Endodermal cell (in vitro differentiated cells): ENCODE results near the gene GALNT2. TPM values are rescaled to one million over a fixed set of nuclear protein-coding genes. Genes with fewer than 3 reads are reported as not detected.

Experiments
- DNase-seq: peaks from one replicate; pipeline ENCODE4 v3.0.0-alpha.2; 2017
- H3K27ac ChIP-seq: 2 replicates; pipeline ENCODE4 v1.5.1; 2013; ENCODE audit warnings: mild to moderate bottlenecking, low read depth, low read length, moderate library complexity
- H3K27me3 ChIP-seq: 2 replicates; pipeline ENCODE4 v1.6.1; 2013; ENCODE audit warnings: mild to moderate bottlenecking, low read length, moderate library complexity; ENCODE audit not compliant: insufficient read depth, control insufficient read depth, poor library complexity, severe bottlenecking
- H3K36me3 ChIP-seq: 2 replicates; pipeline ENCODE4 v1.7.0; 2013; ENCODE audit warnings: mild to moderate bottlenecking, low read length, moderate library complexity; ENCODE audit not compliant: control insufficient read depth, insufficient read depth
- H3K4me1 ChIP-seq: one replicate; pipeline ENCODE4 v1.7.0; 2013; ENCODE audit warnings: low read length; ENCODE audit not compliant: control insufficient read depth, insufficient read depth
- H3K4me3 ChIP-seq: 2 replicates; pipeline ENCODE4 v1.5.1; 2013; ENCODE audit warnings: mild to moderate bottlenecking, low read length, moderate library complexity
- H3K9ac ChIP-seq: 2 replicates; pipeline ENCODE4 v1.6.1; 2013; ENCODE audit warnings: mild to moderate bottlenecking, low read length, moderate library complexity; ENCODE audit not compliant: poor library complexity, severe bottlenecking; ENCODE audit errors: extremely low read depth
- H3K9me3 ChIP-seq: 2 replicates; pipeline ENCODE4 v1.6.1; 2013; ENCODE audit warnings: mild to moderate bottlenecking, low read length, moderate library complexity; ENCODE audit not compliant: control insufficient read depth
- H3K27ac Mint-ChIP-seq: 2 replicates; pipeline ENCODE4 v1.8.0; 2020; ENCODE audit warnings: mixed read lengths
- H3K27me3 Mint-ChIP-seq: 2 replicates; pipeline ENCODE4 v1.8.0; 2021; ENCODE audit warnings: mild to moderate bottlenecking, mixed read lengths; ENCODE audit not compliant: insufficient read depth
- H3K36me3 Mint-ChIP-seq: 2 replicates; pipeline ENCODE4 v1.8.0; 2020; ENCODE audit warnings: low read depth, mixed read lengths
- H3K4me1 Mint-ChIP-seq: 2 replicates; pipeline ENCODE4 v1.8.0; 2020; ENCODE audit warnings: mixed read lengths
- H3K4me3 Mint-ChIP-seq: 2 replicates; pipeline ENCODE4 v1.8.0; 2020; ENCODE audit warnings: mild to moderate bottlenecking, moderate library complexity, mixed read lengths
- H3K9me3 Mint-ChIP-seq: 2 replicates; pipeline ENCODE4 v1.8.0; 2020; ENCODE audit warnings: mild to moderate bottlenecking, mixed read lengths
- CTCF ChIP-seq: fragments of 200-600 bp; sonication (generic); conservative IDR thresholded peaks from 2 replicates; pipeline ENCODE4 v1.5.0; 2021; ENCODE audit warnings: antibody characterized with exemption, mild to moderate bottlenecking
- WGBS, 2 experiments: methylation state at CpG; one replicate each; pipeline versions ENCODE4 v1.1.5 to v1.1.7; 2013; ENCODE audit warnings: missing lambda C conversion rate in 2 of 2, mixed read lengths in 1 of 2; ENCODE audit not compliant: insufficient coverage in 1 of 2, insufficient read length in 1 of 2; 5-methylcytosine and 5-hydroxymethylcytosine counted together
- total RNA-seq, 2 donors: library from RNA; stranded (reverse); fragmentation: NEBNext Ultra II Directional in 1 of 2; extraction: Animal tissue kit (Norgen Biotek cat#: 25700) in 1 of 2; gene quantifications; 2 replicates in 1 of 2; 3 replicates in 1 of 2; pipeline ENCODE4 v1.2.1, GENCODE V29; 2021

GALNT2 gene
- total RNA-seq, 2 donors from 2014 or later, result 41.6 to 63.5 TPM

GRCh38 chr1:230259621-230260020 lies 192.6 kb downstream of the GALNT2 start:
- H3K27ac ChIP-seq, result no peak overlapping the region
- Mint-ChIP-seq H3K27me3 (no peaks in the 10 kb centered on the region), H3K27ac (no peak overlapping the region), H3K36me3 (peaks cover 59% of the 10 kb centered on the region), H3K4me3 (no peak overlapping the region), H3K4me1 (peaks cover 7% of the 10 kb centered on the region), H3K9me3 (peaks cover 8% of the 10 kb centered on the region)
- H3K9ac ChIP-seq, result no peak overlapping the region
- peaks cover 8% of the 10 kb centered on the region for H3K9me3 ChIP-seq
- no peak for DNase-seq
- no peak overlapping the region for H3K4me3 ChIP-seq
- 90 to 92% methylated on average over 2 to 3 of the region's 3 CpGs for WGBS, 2 experiments
- TF ChIP-seq CTCF, result no peak
- no peaks in the 10 kb centered on the region for H3K27me3 ChIP-seq
- peaks cover 13% of the 10 kb centered on the region for H3K36me3 ChIP-seq
- no peaks in the 10 kb centered on the region for H3K4me1 ChIP-seq

- H3K36me3 Mint-ChIP-seq, result peaks cover 59% of the 10 kb centered on the region
- peaks cover 7% of the 10 kb centered on the region for H3K4me1 Mint-ChIP-seq
- no peak overlapping the region for H3K9ac ChIP-seq
- H3K4me1 ChIP-seq, result no peaks in the 10 kb centered on the region
- no peak for TF ChIP-seq CTCF
- H3K27ac Mint-ChIP-seq, result no peak overlapping the region
- 90 to 92% methylated on average over 1 of the region's 1 CpG for WGBS, 2 experiments
- H3K9me3 ChIP-seq, result peaks cover 8% of the 10 kb centered on the region
- DNase-seq, result no peak
- H3K27me3 ChIP-seq, result no peaks in the 10 kb centered on the region
- no peaks in the 10 kb centered on the region for H3K27me3 Mint-ChIP-seq
- H3K27ac ChIP-seq, result no peak overlapping the region
- no peak overlapping the region for H3K4me3 Mint-ChIP-seq
- peaks cover 13% of the 10 kb centered on the region for H3K36me3 ChIP-seq
- peaks cover 8% of the 10 kb centered on the region for H3K9me3 Mint-ChIP-seq
- no peak overlapping the region for H3K4me3 ChIP-seq
Observed at GRCh38 chr1:230260831-230261230, 193.8 kb downstream of the GALNT2 start.

GRCh38 chr1:230261928-230262650 lies 195.1 kb downstream of the GALNT2 start:
- peaks cover 7% of the 10 kb centered on the region for H3K4me1 Mint-ChIP-seq
- Histone ChIP-seq H3K27me3 (no peaks in the 10 kb centered on the region), H3K4me3 (no peak overlapping the region), H3K27ac (no peak overlapping the region), H3K4me1 (no peaks in the 10 kb centered on the region), H3K36me3 (peaks cover 19% of the 10 kb centered on the region), H3K9ac (no peak overlapping the region), H3K9me3 (peaks cover 8% of the 10 kb centered on the region)
- peak; percentile 21 for DNase-seq
- H3K27me3 Mint-ChIP-seq, result no peaks in the 10 kb centered on the region
- 94 to 96% methylated on average over 12 to 21 of the region's 21 CpGs for WGBS, 2 experiments
- no peak overlapping the region for H3K4me3 Mint-ChIP-seq
- peaks cover 8% of the 10 kb centered on the region for H3K9me3 Mint-ChIP-seq
- peaks cover 51% of the 10 kb centered on the region for H3K36me3 Mint-ChIP-seq
- peak overlapping the region; percentile 70 for H3K27ac Mint-ChIP-seq
- no peak for TF ChIP-seq CTCF
